HAP-1 (cell line): ENCODE data around the gene EREG.

ENCODE experiments used
- DNase-seq, 2 experiments: peaks; one replicate each; pipeline ENCODE4 v3.0.0-alpha.2; 2016 to 2020; ENCODE audit warnings: low spot score in 2 of 2
- H3K27me3 ChIP-seq: fragments of 250-450 bp; sonication (Bioruptor Pico); 2 replicates; pipeline ENCODE4 v1.5.1; 2020; ENCODE audit warnings: low read depth, mild to moderate bottlenecking, moderate library complexity
- H3K36me3 ChIP-seq: fragments of 250-450 bp; sonication (Bioruptor Pico); replicated peaks from 2 replicates; pipeline ENCODE4 v1.5.1; 2020; ENCODE audit warnings: mild to moderate bottlenecking
- H3K4me1 ChIP-seq: fragments of 250-450 bp; sonication (Bioruptor Pico); 2 replicates; pipeline ENCODE4 v1.5.1; 2020; ENCODE audit warnings: mild to moderate bottlenecking
- H3K4me3 ChIP-seq: fragments of 250-450 bp; sonication (Bioruptor Pico); 2 replicates; pipeline ENCODE4 v1.5.1; 2020; ENCODE audit warnings: mild to moderate bottlenecking, moderate library complexity
- H3K9me3 ChIP-seq: fragments of 250-450 bp; sonication (Bioruptor Pico); 2 replicates; pipeline ENCODE4 v1.5.1; 2020; ENCODE audit warnings: mild to moderate bottlenecking, moderate library complexity
- in situ Hi-C: fragments of 300-500 bp; cut with MboI; formaldehyde crosslinking; loops from 3 replicates; pipeline ENCODE4 v1.14.3; 2020; ENCODE audit warnings: low sequenced_read_pairs, inconsistent platforms, mixed read lengths

The EREG gene

GRCh38 chr4:74364256-74364651 lies 691 bp upstream of the EREG start:
- Histone ChIP-seq H3K9me3 (no peaks in the 10 kb centered on the region), H3K4me3 (no peak overlapping the region), H3K4me1 (no peaks in the 10 kb centered on the region), H3K36me3 (no peaks in the 10 kb centered on the region), H3K27me3 (peaks cover 25% of the 10 kb centered on the region)
- no peak for DNase-seq
- in situ Hi-C loops: no loop called here

DNA sequence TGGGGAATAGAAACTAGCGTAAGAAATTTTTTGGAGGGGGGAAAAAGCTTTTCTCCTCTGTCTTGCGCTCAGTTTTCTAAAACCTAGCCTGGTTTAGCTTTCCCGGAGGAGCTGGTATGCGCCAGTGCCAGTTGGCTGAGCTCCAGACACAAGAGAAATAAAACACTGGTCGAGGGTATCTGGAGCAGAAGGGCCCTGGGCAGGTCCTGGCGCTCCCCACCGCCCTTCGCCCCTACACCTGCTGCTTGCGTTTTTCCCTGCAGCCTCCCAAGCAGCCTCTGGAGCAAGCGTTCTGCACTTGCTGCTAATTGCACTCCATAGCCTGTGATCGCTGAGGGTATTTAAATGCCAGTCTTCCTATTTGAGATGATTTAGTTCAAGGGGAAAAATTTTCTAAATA lies 816 bp downstream of the EREG start:
- peaks cover 25% of the 10 kb centered on the region for H3K27me3 ChIP-seq
- H3K4me3 ChIP-seq: no peak overlapping the region
- in situ Hi-C loops: no loop called here
- no peaks in the 10 kb centered on the region for H3K36me3 ChIP-seq
- DNase-seq: no peak
- H3K4me1 ChIP-seq: no peaks in the 10 kb centered on the region
- H3K9me3 ChIP-seq: no peaks in the 10 kb centered on the region

DNA sequence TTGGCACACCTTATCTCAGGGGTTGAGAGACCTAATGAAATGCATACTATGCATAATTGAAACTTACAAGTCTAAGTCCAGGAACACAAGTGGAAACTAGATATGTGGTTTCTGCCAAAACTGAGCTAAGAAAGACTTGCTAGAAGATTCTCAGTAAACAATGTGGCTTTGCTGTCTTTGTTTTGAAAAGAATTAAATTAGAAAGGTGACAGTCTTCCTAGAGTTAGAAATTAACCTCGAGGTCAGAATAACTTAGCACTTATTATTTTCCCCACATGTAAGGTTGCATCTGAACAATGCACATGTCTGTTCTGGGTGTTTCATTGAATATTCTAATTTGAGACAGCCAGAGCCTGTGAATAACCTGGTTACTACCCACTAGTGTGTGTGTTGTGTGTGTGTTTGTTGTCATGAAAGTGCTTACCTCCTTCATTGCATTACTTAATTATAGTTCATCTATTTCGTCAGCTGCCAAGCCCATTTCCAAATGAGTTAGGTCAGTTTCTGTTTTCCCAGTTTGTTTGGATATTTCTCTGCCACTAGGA lies 1.5 kb downstream of the EREG start:
- in situ Hi-C loops: no loop called here
- Histone ChIP-seq H3K27me3 (peaks cover 25% of the 10 kb centered on the region), H3K9me3 (no peaks in the 10 kb centered on the region), H3K36me3 (no peaks in the 10 kb centered on the region), H3K4me1 (no peaks in the 10 kb centered on the region), H3K4me3 (no peak overlapping the region)
- DNase-seq: no peak

GRCh38 chr4:74367656-74368290 lies 2.8 kb downstream of the EREG start:
- no peak for DNase-seq
- Histone ChIP-seq H3K36me3 (no peaks in the 10 kb centered on the region), H3K9me3 (no peaks in the 10 kb centered on the region), H3K27me3 (peaks cover 25% of the 10 kb centered on the region), H3K4me3 (no peak overlapping the region), H3K4me1 (no peaks in the 10 kb centered on the region)
- in situ Hi-C loops: no loop called here

- in situ Hi-C loops: no loop called here
- Histone ChIP-seq H3K4me1 (no peaks in the 10 kb centered on the region), H3K4me3 (no peak overlapping the region), H3K9me3 (no peaks in the 10 kb centered on the region), H3K27me3 (peaks cover 23% of the 10 kb centered on the region), H3K36me3 (no peaks in the 10 kb centered on the region)
- DNase-seq: no peak
Measured at GRCh38 chr4:74368596-74368995, 3.7 kb downstream of the EREG start.

DNA sequence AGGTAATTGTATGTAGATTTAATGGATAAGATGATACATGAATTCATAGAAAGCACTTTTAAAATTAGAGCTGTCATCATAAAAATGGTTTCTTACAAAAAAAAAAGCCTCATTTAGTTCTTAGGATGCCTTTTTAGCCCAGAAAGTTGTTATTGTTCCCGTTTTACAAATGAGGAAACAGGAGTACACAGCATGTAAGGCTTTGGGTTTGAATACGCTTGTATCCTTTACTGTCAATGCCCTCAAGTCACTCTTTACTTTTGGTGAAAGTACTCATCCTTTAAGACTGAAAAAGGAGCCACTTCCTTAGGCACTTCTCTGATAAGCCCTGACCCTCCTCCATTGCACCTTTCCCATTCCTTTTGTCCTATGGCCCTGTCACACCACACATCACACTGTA lies 4.9 kb downstream of the EREG start:
- Histone ChIP-seq H3K9me3 (no peaks in the 10 kb centered on the region), H3K4me3 (no peak overlapping the region), H3K27me3 (peaks cover 18% of the 10 kb centered on the region), H3K4me1 (no peaks in the 10 kb centered on the region), H3K36me3 (no peaks in the 10 kb centered on the region)
- DNase-seq: no peak
- in situ Hi-C loops: no loop called here

DNA sequence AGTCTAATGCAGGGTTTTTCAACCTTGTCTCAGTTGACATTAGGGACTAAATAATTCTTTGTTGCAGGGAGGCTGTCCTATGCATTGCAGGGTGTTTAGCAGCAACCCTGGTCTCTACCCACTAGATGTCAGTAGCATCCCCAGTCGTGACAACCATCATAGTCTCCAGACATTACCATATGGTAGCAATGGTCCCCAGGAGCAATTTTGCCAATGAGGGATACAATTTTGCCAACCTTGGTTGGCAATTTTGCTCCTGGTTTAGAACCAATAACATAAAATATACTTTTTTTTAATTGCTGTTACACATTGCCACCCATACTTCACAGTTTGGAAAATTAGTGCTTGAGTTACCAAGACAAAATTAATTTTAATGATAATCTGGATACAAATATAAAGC lies 6.0 kb downstream of the EREG start:
- DNase-seq: peak; percentile 19 to 44
- Histone ChIP-seq H3K27me3 (peaks cover 11% of the 10 kb centered on the region), H3K4me1 (no peaks in the 10 kb centered on the region), H3K9me3 (no peaks in the 10 kb centered on the region), H3K4me3 (no peak overlapping the region), H3K36me3 (no peaks in the 10 kb centered on the region)
- in situ Hi-C loops: no loop called here

- peaks cover 4% of the 10 kb centered on the region for H3K27me3 ChIP-seq
- H3K4me3 ChIP-seq: no peak overlapping the region
- H3K36me3 ChIP-seq: no peaks in the 10 kb centered on the region
- in situ Hi-C loops: no loop called here
- H3K4me1 ChIP-seq: no peaks in the 10 kb centered on the region
- no peak for DNase-seq
- no peaks in the 10 kb centered on the region for H3K9me3 ChIP-seq
Measured at GRCh38 chr4:74374128-74374527, 9.2 kb downstream of the EREG start.

DNA sequence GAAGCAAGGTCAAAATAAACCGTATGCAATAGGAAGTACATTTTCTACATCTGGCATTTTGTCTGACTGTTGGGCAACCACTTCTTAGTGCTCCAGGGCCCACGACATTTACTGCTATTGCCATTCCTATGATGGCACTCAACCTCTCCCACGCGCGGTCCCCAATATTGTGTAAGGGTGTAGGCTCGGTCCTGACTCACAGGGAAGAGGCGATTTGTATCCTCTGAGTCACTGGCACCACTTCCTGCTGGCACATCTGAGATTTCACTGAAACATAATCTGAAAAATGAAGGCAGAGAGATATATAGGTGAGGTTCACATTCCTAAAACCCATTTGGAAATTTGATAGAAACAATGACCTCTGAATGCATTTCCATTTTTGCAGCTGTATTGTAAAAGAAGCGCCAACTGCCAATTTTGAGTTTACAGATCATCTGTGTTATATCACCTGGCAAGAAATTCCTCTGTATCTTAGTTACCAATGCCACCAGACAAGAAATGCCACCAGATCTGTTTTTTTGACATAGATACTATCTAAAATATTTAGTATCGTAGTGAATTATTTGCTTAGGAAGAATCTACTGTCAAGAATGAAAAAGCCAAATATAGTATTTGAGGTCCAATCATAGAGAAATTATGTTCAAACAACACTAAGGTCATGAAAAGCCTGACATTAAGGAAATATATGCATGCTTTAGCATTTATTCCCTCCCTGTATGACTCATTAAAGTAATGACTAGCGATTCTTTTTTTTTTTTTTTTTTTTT lies 9.8 kb downstream of the EREG start:
- Histone ChIP-seq H3K9me3 (no peaks in the 10 kb centered on the region), H3K4me3 (no peak overlapping the region), H3K27me3 (peaks cover 5% of the 10 kb centered on the region), H3K4me1 (no peaks in the 10 kb centered on the region), H3K36me3 (no peaks in the 10 kb centered on the region)
- DNase-seq: no peak
- in situ Hi-C loops: no loop called here

DNA sequence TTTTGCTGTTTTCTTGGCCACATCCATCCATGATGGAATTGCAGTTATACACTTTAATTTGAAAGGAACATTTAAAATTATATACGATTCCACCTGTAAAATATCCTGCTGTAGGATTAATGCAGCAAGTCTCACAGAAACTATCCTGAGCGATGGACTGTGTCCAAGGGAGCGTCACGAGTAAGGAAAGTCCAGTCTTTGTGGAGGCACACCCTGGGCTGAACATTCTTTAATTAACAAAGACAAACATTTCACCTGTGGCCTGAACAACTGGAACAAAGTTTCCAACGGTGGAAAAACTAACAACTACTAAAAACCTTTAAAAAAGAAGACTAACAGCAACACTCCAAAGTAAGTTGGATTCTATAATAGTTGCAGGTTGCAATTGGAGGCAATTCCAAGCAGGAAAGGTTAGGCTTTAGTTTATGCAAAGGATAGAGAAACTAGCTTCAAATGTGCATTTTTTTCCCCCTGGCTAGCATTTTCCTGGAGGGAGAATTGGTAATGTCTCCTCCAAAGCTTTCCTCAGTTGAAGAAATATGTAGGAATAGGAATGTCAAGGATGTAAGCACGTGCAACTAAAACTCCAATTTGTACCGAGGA lies 11.0 kb downstream of the EREG start:
- DNase-seq: no peak
- H3K9me3 ChIP-seq: no peaks in the 10 kb centered on the region
- peaks cover 8% of the 10 kb centered on the region for H3K27me3 ChIP-seq
- in situ Hi-C loops: no loop called here
- no peaks in the 10 kb centered on the region for H3K36me3 ChIP-seq
- H3K4me3 ChIP-seq: no peak overlapping the region
- no peaks in the 10 kb centered on the region for H3K4me1 ChIP-seq

DNA sequence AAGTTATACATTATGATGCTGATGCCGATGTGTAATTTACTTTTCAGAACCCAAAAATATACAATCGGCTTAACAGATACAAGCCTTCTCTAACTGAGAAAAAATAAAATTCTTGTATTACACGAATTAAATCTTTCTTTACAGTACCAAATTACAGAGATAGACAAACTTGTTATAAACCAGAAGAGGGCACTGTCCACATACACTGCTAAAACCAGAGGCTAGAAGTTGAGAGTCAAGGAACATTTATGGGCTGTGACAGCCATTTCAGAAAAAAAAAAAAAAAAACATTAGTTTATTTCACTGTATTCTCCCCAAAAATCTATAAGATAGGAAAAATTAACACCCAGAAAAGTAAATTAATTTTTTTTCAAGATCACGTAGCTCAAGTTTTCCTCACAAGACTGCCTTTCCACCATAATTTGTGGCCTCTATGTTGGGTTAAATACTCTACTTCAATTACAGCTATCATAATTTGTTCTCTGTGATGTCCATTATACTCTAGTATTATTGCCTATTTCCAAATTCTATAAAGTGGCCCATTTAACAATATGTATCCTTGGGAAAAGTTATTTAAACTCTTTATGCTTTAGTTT lies 12.0 kb downstream of the EREG start:
- in situ Hi-C loops: no loop called here

DNA sequence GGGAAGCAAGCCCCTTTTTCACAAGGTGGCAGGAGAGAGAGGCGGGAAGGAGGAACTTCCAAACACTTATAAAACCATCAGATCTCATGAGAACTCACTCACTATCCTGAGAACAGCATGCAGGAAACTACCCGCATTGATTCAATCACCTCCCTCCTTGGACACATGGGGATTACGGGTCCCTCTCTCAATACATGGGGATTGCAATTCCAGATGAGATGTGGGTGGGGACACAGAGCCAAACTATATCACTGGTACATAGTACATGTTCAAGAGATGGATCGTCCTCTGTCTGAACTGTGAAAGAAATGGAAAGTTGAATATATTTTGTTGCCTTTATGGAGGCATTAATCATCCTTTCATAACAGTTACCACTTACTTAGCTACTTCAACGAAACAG lies 12.8 kb downstream of the EREG start:
- no peak for DNase-seq
- H3K4me1 ChIP-seq: no peaks in the 10 kb centered on the region
- in situ Hi-C loops: no loop called here
- H3K36me3 ChIP-seq: no peaks in the 10 kb centered on the region
- H3K4me3 ChIP-seq: no peak overlapping the region
- H3K9me3 ChIP-seq: no peaks in the 10 kb centered on the region
- peaks cover 10% of the 10 kb centered on the region for H3K27me3 ChIP-seq

More for the DNA sequence above, 12.0 kb downstream of the EREG start:
- Histone ChIP-seq H3K27me3 (peaks cover 8% of the 10 kb centered on the region), H3K4me3 (no peak overlapping the region), H3K36me3 (no peaks in the 10 kb centered on the region), H3K9me3 (no peaks in the 10 kb centered on the region), H3K4me1 (no peaks in the 10 kb centered on the region)
- DNase-seq: peak in 1 of 2 experiments; percentile 8

GRCh38 chr4:74378573-74378972 lies 13.6 kb downstream of the EREG start:
- in situ Hi-C loops: no loop called here
- Histone ChIP-seq H3K4me3 (no peak overlapping the region), H3K4me1 (no peaks in the 10 kb centered on the region), H3K36me3 (no peaks in the 10 kb centered on the region), H3K9me3 (no peaks in the 10 kb centered on the region), H3K27me3 (peaks cover 10% of the 10 kb centered on the region)
- DNase-seq: no peak

- H3K36me3 ChIP-seq: no peaks in the 10 kb centered on the region
- in situ Hi-C loops: no loop called here
Measured at GRCh38 chr4:74379912-74380311, 15.0 kb downstream of the EREG start.

More at GRCh38 chr4:74379912-74380311, 15.0 kb downstream of the EREG start:
- Histone ChIP-seq H3K9me3 (no peaks in the 10 kb centered on the region), H3K27me3 (peaks cover 10% of the 10 kb centered on the region), H3K4me1 (no peaks in the 10 kb centered on the region), H3K4me3 (no peak overlapping the region)
- no peak for DNase-seq
